Parathyroid adenoma (tissue), 2 donors: ENCODE data around the gene BTNL9.
"Not testable (repeated sequence)": the region's sequence is repeated elsewhere in the genome, so short reads cannot be mapped to it uniquely, and the experiment has no call there.

ENCODE experiments used
- H2AFZ ChIP-seq: fragments of 300-600 bp; sonication (generic); one replicate; pipeline ENCODE4 v1.7.0; 2017; ENCODE audit warnings: antibody characterized with exemption, mild to moderate bottlenecking
- H3K27ac ChIP-seq: fragments of 300-600 bp; sonication (generic); one replicate; pipeline ENCODE4 v1.7.0; 2017
- H3K27me3 ChIP-seq: fragments of 300-600 bp; sonication (generic); one replicate; pipeline ENCODE4 v1.7.0; 2017; ENCODE audit warnings: low read length; ENCODE audit not compliant: control insufficient read depth, insufficient read depth
- H3K36me3 ChIP-seq: fragments of 300-600 bp; sonication (generic); one replicate; pipeline ENCODE4 v1.7.0; 2017; ENCODE audit warnings: low read length; ENCODE audit not compliant: control insufficient read depth, insufficient read depth
- H3K4me1 ChIP-seq: fragments of 300-600 bp; sonication (generic); one replicate; pipeline ENCODE4 v1.7.0; 2017; ENCODE audit warnings: control low read depth
- H3K4me2 ChIP-seq: fragments of 300-600 bp; sonication (generic); one replicate; pipeline ENCODE4 v1.7.0; 2017; ENCODE audit warnings: low read length
- H3K4me3 ChIP-seq: fragments of 300-600 bp; sonication (generic); one replicate; pipeline ENCODE4 v1.7.0; 2017; ENCODE audit warnings: low read depth, low read length
- H3K79me2 ChIP-seq: fragments of 300-600 bp; sonication (generic); one replicate; pipeline ENCODE4 v1.7.0; 2017; ENCODE audit warnings: control low read depth
- H3K9ac ChIP-seq: fragments of 300-600 bp; sonication (generic); one replicate; pipeline ENCODE4 v1.7.0; 2017; ENCODE audit warnings: mild to moderate bottlenecking
- H3K9me3 ChIP-seq: fragments of 300-600 bp; sonication (generic); one replicate; pipeline ENCODE4 v1.7.0; 2017; ENCODE audit warnings: low read length; ENCODE audit not compliant: control insufficient read depth
- CTCF ChIP-seq: fragments of 300-600 bp; sonication (generic); IDR thresholded peaks from one replicate; pipeline ENCODE4 v1.7.0; 2017; ENCODE audit warnings: antibody characterized with exemption, mild to moderate bottlenecking
- donor health status: primary hyperparathyroidism.

BTNL9 gene

GRCh38 chr5:181088289-181088688 is 48.2 kb downstream of the BTNL9 start:
- Histone ChIP-seq H3K27ac (no peak overlapping the region), H3K36me3 (no peaks in the 10 kb centered on the region), H3K4me3 (no peak overlapping the region), H3K79me2 (no peaks in the 10 kb centered on the region), H3K9me3 (no peaks in the 10 kb centered on the region), H3K9ac (no peak overlapping the region), H2AFZ (no peak overlapping the region), H3K27me3 (no peaks in the 10 kb centered on the region), H3K4me2 (no peak overlapping the region), H3K4me1 (peaks cover 4% of the 10 kb centered on the region)
- no peak for TF ChIP-seq CTCF

- no peak for TF ChIP-seq CTCF
- Histone ChIP-seq H3K36me3 (no peaks in the 10 kb centered on the region), H3K27ac (no peak overlapping the region), H3K9ac (no peak overlapping the region), H3K27me3 (no peaks in the 10 kb centered on the region), H3K4me1 (peaks cover under 1% of the 10 kb centered on the region), H3K4me2 (no peak overlapping the region), H3K9me3 (no peaks in the 10 kb centered on the region), H3K79me2 (no peaks in the 10 kb centered on the region), H3K4me3 (no peak overlapping the region), H2AFZ (no peak overlapping the region)
These were observed 52.4 kb downstream of the BTNL9 start for GRCh38 chr5:181092428-181092827.

GRCh38 chr5:181095162-181095561 is 55.1 kb downstream of the BTNL9 start:
- not testable (repeated sequence) for H3K36me3 ChIP-seq, H3K27me3 ChIP-seq, H3K4me2 ChIP-seq, H3K9me3 ChIP-seq, H3K9ac ChIP-seq, H3K79me2 ChIP-seq, H2AFZ ChIP-seq, H3K27ac ChIP-seq, H3K4me3 ChIP-seq, H3K4me1 ChIP-seq

GRCh38 chr5:181096721-181097382 is 56.8 kb downstream of the BTNL9 start:
- not testable (repeated sequence) for H3K27ac ChIP-seq, H3K4me2 ChIP-seq, H3K79me2 ChIP-seq, H3K4me3 ChIP-seq, H3K36me3 ChIP-seq, H2AFZ ChIP-seq, H3K27me3 ChIP-seq, H3K9ac ChIP-seq, H3K9me3 ChIP-seq, H3K4me1 ChIP-seq

- not testable (repeated sequence) for H3K4me3 ChIP-seq, H2AFZ ChIP-seq, H3K79me2 ChIP-seq, H3K4me1 ChIP-seq, H3K4me2 ChIP-seq, H3K9ac ChIP-seq, H3K9me3 ChIP-seq, H3K36me3 ChIP-seq, H3K27ac ChIP-seq, H3K27me3 ChIP-seq
These were observed 57.3 kb downstream of the BTNL9 start for GRCh38 chr5:181097383-181097753.

- not testable (repeated sequence) for H3K79me2 ChIP-seq, H3K27me3 ChIP-seq, H3K4me2 ChIP-seq, H3K4me3 ChIP-seq, H3K9me3 ChIP-seq, H3K27ac ChIP-seq, H3K4me1 ChIP-seq, H3K9ac ChIP-seq, H3K36me3 ChIP-seq, H2AFZ ChIP-seq
These were observed 57.9 kb downstream of the BTNL9 start for GRCh38 chr5:181097759-181098491.
